ENCODE measurements around the gene WDR46. TPM values are rescaled to one million over a fixed set of nuclear protein-coding genes. Genes with fewer than 3 reads are reported as not detected.

Gene WDR46
- total and polyA plus RNA-seq, 2 of the 13 experiments (the other 11 are each of a cell fraction or from before 2014, with no cell fraction given): 47.4 to 105 TPM

- TF ChIP-seq ZNF878 (CRISPR knock-in tag; IDR thresholded peaks at IDR 0.05): no peak
- TF ChIP-seq EEA1 (CRISPR knock-in tag; IDR thresholded peaks at IDR 0.05; ENCODE audit: borderline replicate concordance): peak; percentile 37; the same call in 1 of the 2 replicates
Measured at GRCh38 chr6:33249732-33250630, 39.1 kb downstream of the WDR46 start (continued).

GRCh38 chr6:33248932-33249731, 39.9 kb downstream of the WDR46 start:
- FAIRE-seq: peak; percentile 99
- intact Hi-C loops (cut with micrococcal nuclease; ENCODE audit: unreplicated experiment) (loop anchor here (1.0 to 2.0 kb wide), 5 partner anchors 48 to 234 kb away; partner anchors contain the start of genes RXRB and SLC39A7), in situ Hi-C loops (cut with HindIII; ENCODE audit: extremely low pct_ligation_motif_present, low pct_unique_long_range_greater_than_20kb) (loop anchor here (5.0 kb wide), 4 partner anchors 47 to 232 kb away; partner anchors contain the start of genes HSD17B8, RXRB and SLC39A7)
- Histone ChIP-seq H3K27me3 (ENCODE audit: control insufficient read depth in 1 of 2, insufficient read depth in 2 of 2, low read length in 2 of 2) (no peaks in the 10 kb centered on the region; a peak in 1 of 5 replicates), H3K9me3 (ENCODE audit: low read length) (no peaks in the 10 kb centered on the region), H3K27ac (ENCODE audit: extremely low read length, insufficient read depth, low read length) (peak overlapping the region; percentile 94), H3K79me2 (ENCODE audit: insufficient read depth, low read length) (no peaks in the 10 kb centered on the region), H4K20me1 (ENCODE audit: insufficient read depth, low read length) (no peaks in the 10 kb centered on the region), H3K4me3 (replicated peaks in 1 of 3; ENCODE audit: insufficient read depth in 1 of 3, low read depth in 2 of 3, low read length in 3 of 3) (peak overlapping the region; percentile 80 to 89 (median 86)), H3K36me3 (replicated peaks in 1 of 2; ENCODE audit: control insufficient read depth in 1 of 2, insufficient read depth in 2 of 2, low read length in 2 of 2) (peaks cover 0 to 2% of the 10 kb centered on the region in 2 experiments; a peak in 3 of 5 replicates), H3K9ac (ENCODE audit: insufficient read depth, low read depth, low read length) (peak overlapping the region; percentile 96), H2AFZ (ENCODE audit: low read length) (no peak overlapping the region), H3K4me2 (ENCODE audit: low read depth, low read length) (peak overlapping the region; percentile 100), H3K4me1 (ENCODE audit: insufficient read depth, low read length) (peaks cover 29% of the 10 kb centered on the region)
- ChIA-PET CTCF (ENCODE audit: low intra/inter-chr PET ratio, low total read pairs) (interaction anchor here (1.0 to 3.1 kb wide), 8 partner anchors 44 to 234 kb away, joined by 4 to 19 read pairs (median 8); partner anchors contain the start of gene HSD17B8), POLR2A (interaction anchor here (0.6 to 5.1 kb wide), 34 partner anchors 11 to 278 kb away, joined by 3 to 94 read pairs (median 6); partner anchors contain the start of genes B3GALT4, CUTA, HSD17B8 and PFDN6)
- no TSS peak for BruUV-seq (replicated peaks)
- ATAC-seq: peak; percentile 93
- peak; percentile 99 for DNase-seq (ENCODE audit: low spot score)
- WGBS (ENCODE audit: low lambda C conversion rate): 0% methylated on average over 38 of the region's 58 CpGs
- 0 out of 2 replicates have a peak, but pooled peaks have one; percentile 8 for TF ChIP-seq ZNF235 (CRISPR knock-in tag; IDR thresholded peaks at IDR 0.05; ENCODE audit: borderline replicate concordance)
- no peak for TF ChIP-seq REXO4 (CRISPR knock-in tag; IDR thresholded peaks at IDR 0.05; ENCODE audit: borderline replicate concordance)
- no peak for TF ChIP-seq ZNF33A (CRISPR knock-in tag; IDR thresholded peaks at IDR 0.05; ENCODE audit: borderline replicate concordance)
- no peak for TF ChIP-seq ZNF24 (IDR thresholded peaks at IDR 0.05)
- 0 out of 2 replicates have a peak, but pooled peaks have one; percentile 21 for TF ChIP-seq TSC22D2 (CRISPR knock-in tag; IDR thresholded peaks at IDR 0.05; ENCODE audit: borderline replicate concordance)
- TF ChIP-seq MEIS1 (CRISPR knock-in tag; IDR thresholded peaks at IDR 0.05; ENCODE audit: borderline replicate concordance): peak; percentile 85
- TF ChIP-seq ZNF251 (CRISPR knock-in tag; IDR thresholded peaks at IDR 0.05): no peak
- TF ChIP-seq NCOA2 (CRISPR knock-in tag; IDR thresholded peaks at IDR 0.05): peak; percentile 45
- TF ChIP-seq ZNF33B (CRISPR knock-in tag; IDR thresholded peaks at IDR 0.05): no peak; the same call in 1 of the 2 replicates
- TF ChIP-seq PCBP2 (optimal IDR thresholded peaks at IDR 0.05; ENCODE audit: low read depth, low read length, poor library complexity, severe bottlenecking): no peak
- TF ChIP-seq NFATC3 (CRISPR knock-in tag; IDR thresholded peaks at IDR 0.05): peak; percentile 76; the same call in 1 of the 2 replicates
- TF ChIP-seq ZNF609 (CRISPR knock-in tag; IDR thresholded peaks at IDR 0.05; ENCODE audit: borderline replicate concordance): peak; percentile 45
- TF ChIP-seq TEAD3 (CRISPR knock-in tag; optimal IDR thresholded peaks at IDR 0.05; ENCODE audit: borderline replicate concordance): peak; percentile 42
